GM06990 (cell line): ENCODE results near the gene ZNF174.

Source experiments
- DNase-seq: peaks from one replicate; pipeline ENCODE4 v3.0.0-alpha.2; 2011; ENCODE audit not compliant: insufficient read length; ENCODE audit errors: extremely low read depth
- H3K27me3 ChIP-seq: replicated peaks from 2 replicates; pipeline ENCODE4 v1.6.0; 2011; ENCODE audit warnings: low read length; ENCODE audit not compliant: control insufficient read depth, insufficient read depth
- H3K36me3 ChIP-seq: 2 replicates; pipeline ENCODE4 v1.5.1; 2011; ENCODE audit warnings: low read length; ENCODE audit not compliant: control insufficient read depth, insufficient read depth
- H3K4me3 ChIP-seq: replicated peaks from 2 replicates; pipeline ENCODE4 v1.5.1; 2011; ENCODE audit warnings: low read depth, mild to moderate bottlenecking, control low read depth, low read length
- CTCF ChIP-seq: IDR thresholded peaks from 2 replicates; pipeline ENCODE4 v1.5.1; 2011; ENCODE audit warnings: low read length, control low read depth, mild to moderate bottlenecking, inconsistent platforms; ENCODE audit not compliant: insufficient read depth, poor library complexity, severe bottlenecking

Gene ZNF174

GRCh38 chr16:3444032-3444388, 43.0 kb downstream of the ZNF174 start:
- TF ChIP-seq CTCF, result no peak
- DNase-seq, result no peak
- H3K4me3 ChIP-seq, result peak overlapping the region; percentile 77
- no peaks in the 10 kb centered on the region for H3K27me3 ChIP-seq
- H3K36me3 ChIP-seq, result no peaks in the 10 kb centered on the region

GRCh38 chr16:3454093-3454492, 53.1 kb downstream of the ZNF174 start:
- Histone ChIP-seq H3K27me3 (no peaks in the 10 kb centered on the region), H3K36me3 (no peaks in the 10 kb centered on the region; the same call in 1 of the 2 replicates), H3K4me3 (no peak overlapping the region)
- no peak for TF ChIP-seq CTCF
- DNase-seq, result no peak

GRCh38 chr16:3454631-3455147, 53.7 kb downstream of the ZNF174 start:
- Histone ChIP-seq H3K4me3 (no peak overlapping the region), H3K36me3 (no peaks in the 10 kb centered on the region), H3K27me3 (no peaks in the 10 kb centered on the region)
- DNase-seq, result no peak
- no peak for TF ChIP-seq CTCF

GRCh38 chr16:3457434-3458252, 56.6 kb downstream of the ZNF174 start:
- TF ChIP-seq CTCF, result peak; percentile 45
- DNase-seq, result peak; percentile 96
- Histone ChIP-seq H3K4me3 (peak overlapping the region; percentile 95), H3K27me3 (no peaks in the 10 kb centered on the region), H3K36me3 (no peaks in the 10 kb centered on the region)

- Histone ChIP-seq H3K4me3 (peak overlapping the region; percentile 95), H3K36me3 (no peaks in the 10 kb centered on the region), H3K27me3 (no peaks in the 10 kb centered on the region)
- no peak for TF ChIP-seq CTCF
- peak; percentile 48 for DNase-seq
Observed at GRCh38 chr16:3458278-3458851, 57.4 kb downstream of the ZNF174 start.
